AG09319 (cell line): ENCODE data around the gene NOD1.

ENCODE experiments used
- DNase-seq: peaks from one replicate; pipeline ENCODE4 v3.0.0-alpha.2; 2010; ENCODE audit warnings: low read depth; ENCODE audit errors: extremely low read depth
- CTCF ChIP-seq: IDR thresholded peaks from 2 replicates; pipeline ENCODE4 v1.5.1; 2011; ENCODE audit warnings: low read depth, mild to moderate bottlenecking, inconsistent platforms, low read length, moderate library complexity

NOD1 gene

GRCh38 chr7:30406664-30407425 is 71.7 kb downstream of the NOD1 start:
- no peak for TF ChIP-seq CTCF
- DNase-seq = no peak

DNA sequence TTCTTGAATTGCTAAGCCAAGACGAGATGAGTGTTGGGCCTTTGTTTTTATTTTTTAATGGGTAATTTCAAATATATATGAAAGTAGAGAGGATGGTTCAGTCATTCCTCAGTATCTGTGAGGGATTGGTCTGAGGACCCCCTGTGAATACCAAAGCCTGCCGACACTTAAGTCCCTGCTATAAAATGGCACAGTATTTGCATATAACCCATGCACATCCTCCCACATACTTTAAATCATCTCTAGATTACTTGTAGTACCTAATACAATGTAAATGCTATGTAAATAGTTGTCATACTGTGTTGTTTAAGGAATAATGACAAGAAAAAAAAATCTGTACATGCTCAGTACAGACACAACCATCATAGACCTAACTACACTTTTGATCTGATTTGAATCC is 73.4 kb downstream of the NOD1 start:
- DNase-seq = no peak
- TF ChIP-seq CTCF = no peak

GRCh38 chr7:30403477-30403876 is 75.1 kb downstream of the NOD1 start:
- TF ChIP-seq CTCF = no peak
- DNase-seq = no peak

DNA sequence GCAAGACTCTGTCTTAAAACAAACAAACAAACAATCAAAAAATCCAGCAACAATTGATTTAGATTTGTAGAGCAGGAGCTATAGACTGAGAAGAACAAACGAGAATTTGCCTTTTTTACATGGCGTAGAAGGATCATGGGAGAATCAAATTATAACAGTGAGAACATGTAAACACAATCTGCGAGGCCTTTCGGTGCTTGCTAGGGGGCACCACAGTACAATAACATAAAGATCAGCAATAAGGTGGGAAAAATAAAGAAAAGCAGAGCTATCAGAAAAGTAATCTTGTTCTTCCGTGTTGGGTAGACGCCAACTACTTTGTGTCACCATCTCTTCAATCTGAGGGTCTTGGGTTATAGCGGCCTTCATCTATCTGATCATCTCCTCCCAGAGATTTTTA is 82.2 kb downstream of the NOD1 start:
- peak; percentile 13 for TF ChIP-seq CTCF
- DNase-seq = no peak

- TF ChIP-seq CTCF = no peak
- DNase-seq = no peak
Measured at GRCh38 chr7:30395676-30396075, 82.9 kb downstream of the NOD1 start.

GRCh38 chr7:30391806-30392205 is 86.8 kb downstream of the NOD1 start:
- no peak for TF ChIP-seq CTCF
- no peak for DNase-seq

DNA sequence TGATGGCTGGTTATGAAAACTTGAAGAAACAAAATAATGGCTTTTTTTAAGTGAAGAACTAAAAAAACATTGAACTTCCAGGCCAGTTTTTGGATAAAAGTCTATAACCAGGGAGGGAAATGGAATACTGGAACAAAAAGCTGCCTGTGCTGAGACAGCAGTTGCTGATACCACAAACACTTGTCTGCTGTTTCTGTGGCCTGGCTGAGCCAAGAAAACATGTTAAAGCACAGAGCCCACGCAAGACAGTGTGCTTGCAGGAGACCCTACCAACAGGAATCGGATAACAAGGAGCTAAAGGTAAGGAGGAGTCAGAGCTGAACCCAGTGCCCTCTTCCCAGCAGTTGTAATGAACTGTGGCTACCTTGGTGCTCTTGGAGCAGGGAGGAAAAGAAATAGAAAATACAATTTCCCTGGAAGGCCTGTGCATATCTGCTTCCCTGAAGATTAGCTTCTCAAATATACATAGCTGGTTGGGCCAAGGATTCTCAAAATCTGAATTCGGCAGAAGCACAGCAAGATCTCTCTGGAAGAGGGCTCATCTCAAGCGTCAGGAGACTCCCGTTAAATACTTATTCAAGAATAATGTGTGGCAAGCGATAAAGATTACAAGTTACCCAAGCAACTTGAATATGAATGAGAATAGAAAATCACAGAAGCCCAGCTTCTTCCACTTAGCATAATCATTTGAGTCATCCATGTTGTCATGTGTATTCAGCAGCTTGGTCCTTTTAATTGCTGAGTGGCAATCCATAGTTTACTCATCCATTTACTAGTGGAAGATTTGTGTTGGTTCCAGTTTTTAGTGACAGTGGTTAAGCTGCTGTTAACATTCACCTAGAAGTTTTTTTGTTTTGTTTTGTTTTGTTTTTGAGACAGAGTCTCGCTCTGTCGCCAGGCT is 87.6 kb downstream of the NOD1 start:
- TF ChIP-seq CTCF = no peak
- no peak for DNase-seq
